ENCODE measurements around the gene HBZ. TPM values are rescaled to one million over a fixed set of nuclear protein-coding genes. Genes with fewer than 3 reads are reported as not detected.

The HBZ gene
- total and polyA plus RNA-seq, 9 of the 15 experiments (the other 6 are each of a cell fraction or from before 2014, with no cell fraction given): 58.0 to 610 (median 113) TPM

GRCh38 chr16:154217-155030, 2.0 kb downstream of the HBZ start (continued):
- TF ChIP-seq RREB1 (CRISPR knock-in tag; IDR thresholded peaks at IDR 0.05) (no peak), RBFOX2 (IDR thresholded peaks at IDR 0.05; ENCODE audit: low read depth, low read length) (peak; percentile 66), JUN (IDR thresholded peaks at IDR 0.05; ENCODE audit: borderline replicate concordance, low read depth, low read length) (no peak), JUN (CRISPR knock-in tag; IDR thresholded peaks at IDR 0.05; ENCODE audit: borderline replicate concordance) (no peak), RFX5 (IDR thresholded peaks at IDR 0.05; ENCODE audit: low read depth, low read length) (no peak), CEBPG (CRISPR knock-in tag; IDR thresholded peaks at IDR 0.05) (no peak), CEBPG (tag; conservative IDR thresholded peaks at IDR 0.05 in 1 of 2, IDR thresholded peaks at IDR 0.05 in 1 of 2) (no peak), USF1 (CRISPR knock-in tag; IDR thresholded peaks at IDR 0.05) (no peak), ATF1 (CRISPR knock-in tag; IDR thresholded peaks at IDR 0.05) (no peak), ATF1 (tag; IDR thresholded peaks at IDR 0.05) (peak; percentile 54; the same call in 1 of the 2 replicates), ATF4 (CRISPR knock-in tag; IDR thresholded peaks at IDR 0.05) (0 out of 2 replicates have a peak, but pooled peaks have one; percentile 10), CTCFL (IDR thresholded peaks at IDR 0.05; ENCODE audit: borderline replicate concordance, insufficient read depth, low read depth, low read length, poor library complexity, severe bottlenecking) (no peak), GABPA (tag; conservative IDR thresholded peaks at IDR 0.05; ENCODE audit: low read depth) (no peak), ZNF133 (CRISPR knock-in tag; IDR thresholded peaks at IDR 0.05) (no peak), ZFPM2 (CRISPR knock-in tag; IDR thresholded peaks at IDR 0.05) (no peak), HINFP (tag; conservative IDR thresholded peaks at IDR 0.05; ENCODE audit: low read depth) (no peak)
